C4-2B (cell line): ENCODE results near the gene GLRX.

Source experiments
- CTCF ChIP-seq: fragments of 450-650 bp; conservative IDR thresholded peaks from 2 replicates; pipeline ENCODE4 v1.5.1; 2017; ENCODE audit warnings: mild to moderate bottlenecking
- ZFX ChIP-seq: fragments of 450-650 bp; IDR thresholded peaks from 2 replicates; pipeline ENCODE4 v1.6.1; 2017

GRCh38 chr5:95809414-95809960, 13.0 kb downstream of the GLRX start:
- TF ChIP-seq CTCF (no peak), ZFX (no peak)
